ENCODE measurements around the gene VSIG8.

Gene VSIG8

DNA sequence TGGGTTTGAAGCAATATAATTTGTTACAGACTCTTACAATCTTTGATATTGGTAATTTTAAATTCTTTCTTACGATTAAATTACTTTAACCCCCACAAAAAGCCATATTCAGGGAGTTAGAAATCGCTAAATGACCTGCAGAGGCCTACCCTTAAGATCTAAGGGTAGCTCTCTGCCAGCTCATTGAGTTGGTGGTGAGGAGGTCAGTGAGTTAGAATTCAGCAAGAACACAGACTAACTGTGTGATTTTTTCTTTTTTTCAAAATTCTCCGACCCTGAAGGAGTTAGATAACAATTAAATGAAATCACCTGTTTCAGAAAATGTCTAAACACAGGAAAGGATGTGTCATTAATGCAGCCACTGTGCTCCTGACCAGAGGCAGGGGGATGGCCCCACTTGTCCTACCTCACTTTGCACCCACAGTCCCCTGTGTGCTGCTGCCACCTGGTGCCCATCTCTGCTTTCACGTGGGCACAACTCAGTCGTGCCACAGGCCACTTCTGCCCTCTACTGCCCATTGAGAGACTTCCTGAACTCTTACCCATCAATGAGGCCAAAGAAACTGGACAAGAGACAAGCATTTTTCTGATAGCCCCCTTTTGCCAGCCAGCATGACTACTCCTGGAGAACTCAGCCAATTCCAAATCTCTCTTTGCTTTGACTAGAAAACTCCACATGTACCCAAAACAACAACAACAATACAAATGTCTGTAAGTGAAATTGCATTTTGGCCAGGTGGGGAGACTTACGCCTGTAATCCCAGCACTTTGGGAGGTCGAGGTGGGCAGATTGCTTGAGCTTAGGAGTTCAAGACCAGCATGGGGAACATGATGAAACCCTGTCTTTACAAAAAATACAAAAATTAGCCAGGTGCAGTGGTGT lies 29.1 kb upstream of the VSIG8 start:
- peak; percentile 93 for ATAC-seq
- TF ChIP-seq BACH2 (CRISPR knock-in tag; IDR thresholded peaks at IDR 0.05; ENCODE audit: borderline replicate concordance) (no peak), OSR1 (CRISPR knock-in tag; IDR thresholded peaks at IDR 0.05) (no peak), POU6F1 (CRISPR knock-in tag; IDR thresholded peaks at IDR 0.05; ENCODE audit: borderline replicate concordance, low read depth) (peak; percentile 72; the same call in 1 of the 2 replicates), ZFP30 (CRISPR knock-in tag; IDR thresholded peaks at IDR 0.05) (no peak), ZNF565 (CRISPR knock-in tag; conservative IDR thresholded peaks at IDR 0.05; ENCODE audit: low read depth) (no peak)

- TF ChIP-seq ZNF565 (CRISPR knock-in tag; conservative IDR thresholded peaks at IDR 0.05; ENCODE audit: low read depth): no peak
- TF ChIP-seq TOX (CRISPR knock-in tag; IDR thresholded peaks at IDR 0.05; ENCODE audit: borderline replicate concordance): no peak
- peak; percentile 5 for ATAC-seq
Observed at GRCh38 chr1:159890390-159890789, 27.9 kb upstream of the VSIG8 start.

DNA sequence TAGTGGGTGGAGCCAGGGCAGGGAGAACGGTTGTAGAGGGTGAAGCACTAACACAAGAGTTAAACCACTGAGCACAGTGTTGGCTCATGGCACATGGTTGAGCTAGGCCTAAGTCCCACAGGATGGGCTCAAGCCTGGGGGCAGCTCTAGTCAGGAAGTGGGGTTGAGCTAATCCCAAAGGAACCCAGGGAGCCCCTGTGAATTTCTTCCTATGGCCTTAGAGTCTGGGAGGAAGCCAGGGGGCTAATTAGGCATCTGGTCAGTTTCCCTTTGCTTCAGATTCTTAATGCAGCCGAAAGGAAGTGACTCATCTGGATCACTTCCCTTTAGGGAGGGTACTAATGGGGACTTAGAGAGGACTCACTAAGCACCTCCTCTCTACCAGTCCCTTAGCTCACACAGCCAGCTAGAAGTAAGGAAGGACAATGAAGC lies 27.4 kb upstream of the VSIG8 start:
- ATAC-seq: peak; percentile 91
- TF ChIP-seq POU6F1 (CRISPR knock-in tag; IDR thresholded peaks at IDR 0.05; ENCODE audit: borderline replicate concordance, low read depth): no peak
- no peak for TF ChIP-seq OSR1 (CRISPR knock-in tag; IDR thresholded peaks at IDR 0.05)
- no peak for TF ChIP-seq CSDC2 (CRISPR knock-in tag; IDR thresholded peaks at IDR 0.05)
- TF ChIP-seq TCF4 (CRISPR knock-in tag; IDR thresholded peaks at IDR 0.05; ENCODE audit: borderline replicate concordance): no peak
- TF ChIP-seq CSRNP3 (CRISPR knock-in tag; IDR thresholded peaks at IDR 0.05): no peak
- TF ChIP-seq ARNTL (CRISPR knock-in tag; IDR thresholded peaks at IDR 0.05; ENCODE audit: borderline replicate concordance, low read depth): no peak
- no peak for TF ChIP-seq RARB (CRISPR knock-in tag; IDR thresholded peaks at IDR 0.05)
- no peak for TF ChIP-seq ZNF8 (CRISPR knock-in tag; IDR thresholded peaks at IDR 0.05)
- no peak for TF ChIP-seq GLIS3 (CRISPR knock-in tag; IDR thresholded peaks at IDR 0.05)
- TF ChIP-seq PPARA (CRISPR knock-in tag; IDR thresholded peaks at IDR 0.05; ENCODE audit: borderline replicate concordance): no peak
- TF ChIP-seq, protein P1, sequence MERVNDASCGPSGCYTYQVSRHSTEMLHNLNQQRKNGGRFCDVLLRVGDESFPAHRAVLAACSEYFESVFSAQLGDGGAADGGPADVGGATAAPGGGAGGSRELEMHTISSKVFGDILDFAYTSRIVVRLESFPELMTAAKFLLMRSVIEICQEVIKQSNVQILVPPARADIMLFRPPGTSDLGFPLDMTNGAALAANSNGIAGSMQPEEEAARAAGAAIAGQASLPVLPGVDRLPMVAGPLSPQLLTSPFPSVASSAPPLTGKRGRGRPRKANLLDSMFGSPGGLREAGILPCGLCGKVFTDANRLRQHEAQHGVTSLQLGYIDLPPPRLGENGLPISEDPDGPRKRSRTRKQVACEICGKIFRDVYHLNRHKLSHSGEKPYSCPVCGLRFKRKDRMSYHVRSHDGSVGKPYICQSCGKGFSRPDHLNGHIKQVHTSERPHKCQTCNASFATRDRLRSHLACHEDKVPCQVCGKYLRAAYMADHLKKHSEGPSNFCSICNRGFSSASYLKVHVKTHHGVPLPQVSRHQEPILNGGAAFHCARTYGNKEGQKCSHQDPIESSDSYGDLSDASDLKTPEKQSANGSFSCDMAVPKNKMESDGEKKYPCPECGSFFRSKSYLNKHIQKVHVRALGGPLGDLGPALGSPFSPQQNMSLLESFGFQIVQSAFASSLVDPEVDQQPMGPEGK (CRISPR knock-in tag; IDR thresholded peaks at IDR 0.05; ENCODE audit: borderline replicate concordance): no peak
- TF ChIP-seq ESRRG (CRISPR knock-in tag; IDR thresholded peaks at IDR 0.05): no peak

DNA sequence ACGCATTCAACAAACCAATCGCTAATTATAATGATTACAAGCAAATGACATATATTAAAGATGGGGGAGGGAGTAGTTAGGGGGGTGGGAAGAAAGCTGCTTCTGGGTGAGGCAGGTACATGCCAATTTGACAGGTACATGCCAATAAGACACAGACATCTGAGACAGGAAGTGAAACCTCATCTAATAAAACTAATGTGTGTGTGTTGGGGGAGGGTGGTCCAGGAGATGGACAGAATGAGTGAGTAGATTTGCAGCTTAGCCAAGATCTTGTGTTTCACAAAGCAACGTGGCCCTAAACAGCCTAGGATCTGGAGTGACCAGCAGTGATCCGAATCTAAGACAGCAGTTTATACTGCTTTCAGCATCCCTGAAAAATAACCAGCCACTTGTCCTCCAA lies 26.7 kb upstream of the VSIG8 start:
- ATAC-seq: no peak
- no peak for TF ChIP-seq ARNTL (CRISPR knock-in tag; IDR thresholded peaks at IDR 0.05; ENCODE audit: borderline replicate concordance, low read depth)
- TF ChIP-seq ZNF565 (CRISPR knock-in tag; conservative IDR thresholded peaks at IDR 0.05; ENCODE audit: low read depth): no peak
- TF ChIP-seq TSHZ2 (CRISPR knock-in tag; IDR thresholded peaks at IDR 0.05): no peak
- TF ChIP-seq OSR1 (CRISPR knock-in tag; IDR thresholded peaks at IDR 0.05): no peak
- TF ChIP-seq TCF4 (CRISPR knock-in tag; IDR thresholded peaks at IDR 0.05; ENCODE audit: borderline replicate concordance): no peak
- no peak for TF ChIP-seq PPARA (CRISPR knock-in tag; IDR thresholded peaks at IDR 0.05; ENCODE audit: borderline replicate concordance)
- TF ChIP-seq BACH2 (CRISPR knock-in tag; IDR thresholded peaks at IDR 0.05; ENCODE audit: borderline replicate concordance): no peak
- TF ChIP-seq GLIS3 (CRISPR knock-in tag; IDR thresholded peaks at IDR 0.05): no peak
- TF ChIP-seq CSRNP3 (CRISPR knock-in tag; IDR thresholded peaks at IDR 0.05): no peak
- no peak for TF ChIP-seq SNAI2 (CRISPR knock-in tag; IDR thresholded peaks at IDR 0.05)
- TF ChIP-seq ZNF8 (CRISPR knock-in tag; IDR thresholded peaks at IDR 0.05): no peak
- TF ChIP-seq, protein P2, sequence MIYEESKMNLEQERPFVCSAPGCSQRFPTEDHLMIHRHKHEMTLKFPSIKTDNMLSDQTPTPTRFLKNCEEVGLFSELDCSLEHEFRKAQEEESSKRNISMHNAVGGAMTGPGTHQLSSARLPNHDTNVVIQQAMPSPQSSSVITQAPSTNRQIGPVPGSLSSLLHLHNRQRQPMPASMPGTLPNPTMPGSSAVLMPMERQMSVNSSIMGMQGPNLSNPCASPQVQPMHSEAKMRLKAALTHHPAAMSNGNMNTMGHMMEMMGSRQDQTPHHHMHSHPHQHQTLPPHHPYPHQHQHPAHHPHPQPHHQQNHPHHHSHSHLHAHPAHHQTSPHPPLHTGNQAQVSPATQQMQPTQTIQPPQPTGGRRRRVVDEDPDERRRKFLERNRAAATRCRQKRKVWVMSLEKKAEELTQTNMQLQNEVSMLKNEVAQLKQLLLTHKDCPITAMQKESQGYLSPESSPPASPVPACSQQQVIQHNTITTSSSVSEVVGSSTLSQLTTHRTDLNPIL (CRISPR knock-in tag; IDR thresholded peaks at IDR 0.05; ENCODE audit: low read depth): no peak

Measured in SK-N-SH treated with all-trans-retinoic acid at 6 μM for 48 hours (cell line).